Heart left ventricle (tissue), 13 donors: ENCODE data around the gene TNIK.

Source experiments
- POLR2A ChIP-seq, 2 donors: fragments of 450-650 bp; IDR thresholded peaks; one replicate each; pipeline ENCODE4 v1.6.1; 2017; ENCODE audit warnings: antibody characterized with exemption in 2 of 2, mild to moderate bottlenecking in 2 of 2, moderate library complexity in 2 of 2
- TF ChIP-seq, protein P1 (sequence below), 12 donors: fragments of 200-600 bp; sonication (generic) in 4 of 12; IDR thresholded peaks; one replicate each; pipeline versions ENCODE4 v1.5.0 to v1.8.0; 2018 to 2022; ENCODE audit warnings: antibody characterized with exemption in 12 of 12, mild to moderate bottlenecking in 5 of 12
- donor health status: ischemic (EF 13 %, LVEDD 7.1; RV severe dilation, severe dysfunction).
- donor health status: DM: no; HTN: yes; CAD: no.
- donor health status: DM: no; HTN: no; CAD: no.
- donor health status: ischemic (EF 25% LVEDD 6.9; RV normal size, moderate dysfunction).
- donor health status: ischemic (EF 25% LVEDD 5.7; RV mildly dilated, moderate dysfunction).
- donor health status: ischemic (EF 35%, LVEDD 5.7; RV mildly dilated, moderate dysfunction).
- donor health status: nonischemic (EF 11% LVEDD 7.7; RV severe dilation, severe dysfunction).
- donor health status: DM: yes; HTN: yes; CAD: no.
- donor health status: PGD.
- donor health status: ischemic (EF 29% LVEDD 5.4; RV normal size, mild dysfunction).
- donor health status: nonischemic (EF 23%, LVEDD 6.1; RV moderate dilation, normal function).

GRCh38 chr3:171044835-171045793, 415.1 kb downstream of the TNIK start:
- TF ChIP-seq, protein P1, sequence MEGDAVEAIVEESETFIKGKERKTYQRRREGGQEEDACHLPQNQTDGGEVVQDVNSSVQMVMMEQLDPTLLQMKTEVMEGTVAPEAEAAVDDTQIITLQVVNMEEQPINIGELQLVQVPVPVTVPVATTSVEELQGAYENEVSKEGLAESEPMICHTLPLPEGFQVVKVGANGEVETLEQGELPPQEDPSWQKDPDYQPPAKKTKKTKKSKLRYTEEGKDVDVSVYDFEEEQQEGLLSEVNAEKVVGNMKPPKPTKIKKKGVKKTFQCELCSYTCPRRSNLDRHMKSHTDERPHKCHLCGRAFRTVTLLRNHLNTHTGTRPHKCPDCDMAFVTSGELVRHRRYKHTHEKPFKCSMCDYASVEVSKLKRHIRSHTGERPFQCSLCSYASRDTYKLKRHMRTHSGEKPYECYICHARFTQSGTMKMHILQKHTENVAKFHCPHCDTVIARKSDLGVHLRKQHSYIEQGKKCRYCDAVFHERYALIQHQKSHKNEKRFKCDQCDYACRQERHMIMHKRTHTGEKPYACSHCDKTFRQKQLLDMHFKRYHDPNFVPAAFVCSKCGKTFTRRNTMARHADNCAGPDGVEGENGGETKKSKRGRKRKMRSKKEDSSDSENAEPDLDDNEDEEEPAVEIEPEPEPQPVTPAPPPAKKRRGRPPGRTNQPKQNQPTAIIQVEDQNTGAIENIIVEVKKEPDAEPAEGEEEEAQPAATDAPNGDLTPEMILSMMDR (IDR thresholded peaks at IDR 0.05), result no peak
- TF ChIP-seq POLR2A (IDR thresholded peaks at IDR 0.05), result no peak
